NCI-H1694 treated with DMSO at 0.1 percent for 48 hours (cell line): ENCODE results near the gene OR2T33.
"Not testable (repeated sequence)": the region's sequence is repeated elsewhere in the genome, so short reads cannot be mapped to it uniquely, and the experiment has no call there.

Experiments used
- DNase-seq: peaks from one replicate; lab custom pipeline; 2025; lab: John Stamatoyannopoulos, UW

Gene OR2T33, protein sequence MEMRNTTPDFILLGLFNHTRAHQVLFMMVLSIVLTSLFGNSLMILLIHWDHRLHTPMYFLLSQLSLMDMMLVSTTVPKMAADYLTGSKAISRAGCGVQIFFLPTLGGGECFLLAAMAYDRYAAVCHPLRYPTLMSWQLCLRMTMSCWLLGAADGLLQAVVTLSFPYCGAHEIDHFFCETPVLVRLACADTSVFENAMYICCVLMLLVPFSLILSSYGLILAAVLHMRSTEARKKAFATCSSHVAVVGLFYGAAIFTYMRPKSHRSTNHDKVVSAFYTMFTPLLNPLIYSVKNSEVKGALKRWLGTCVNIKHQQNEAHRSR

DNA sequence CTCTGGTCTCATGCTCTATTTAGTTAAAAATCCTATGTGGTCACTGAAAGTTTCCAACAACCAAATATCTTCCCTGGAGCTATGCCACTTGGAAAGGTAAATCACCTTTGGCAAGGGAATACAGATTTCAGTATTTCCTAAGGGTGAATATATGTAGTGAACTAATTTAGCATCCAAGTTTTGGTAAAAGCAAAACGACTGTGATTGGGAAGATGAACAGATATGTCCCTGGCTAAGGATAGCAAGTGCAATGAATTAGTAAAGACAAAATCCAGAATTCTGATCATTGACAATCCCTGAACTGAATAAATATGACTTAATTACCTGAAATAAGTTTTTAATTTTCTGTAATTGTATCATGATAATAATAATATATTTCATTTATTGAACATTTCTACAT, at the start of gene OR2T33:
OR2T33 (minus strand) TSS at position 101 of the 400 bp plus-strand sequence. CDS start 4,162 bp downstream, outside the sequence.
- DNase-seq, result no peak

DNA sequence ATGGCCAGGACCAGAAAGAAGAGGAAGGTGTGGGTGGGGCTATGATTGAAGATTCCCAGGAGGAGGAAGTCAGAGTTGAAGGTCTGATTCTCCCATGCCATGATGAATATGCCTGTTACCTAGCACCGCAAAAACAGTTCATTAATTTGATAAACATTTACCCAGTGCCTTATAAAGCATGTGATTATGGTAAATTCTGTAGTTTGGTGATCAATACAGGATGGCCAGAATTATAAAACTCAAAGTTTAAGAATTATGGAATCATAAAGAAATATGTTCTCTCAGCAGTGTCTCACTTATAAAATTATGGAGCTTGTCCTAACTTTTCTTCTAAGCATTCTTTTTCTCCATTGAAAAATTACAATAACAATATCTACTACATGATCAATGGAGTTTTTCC, 46.7 kb upstream of the OR2T33 start, which contains the start of gene OR2M7:
OR2M7 (minus strand) TSS at position 101 of the 400 bp plus-strand sequence; CDS start at position 101, 0 bp downstream.
- DNase-seq, result no peak

DNA sequence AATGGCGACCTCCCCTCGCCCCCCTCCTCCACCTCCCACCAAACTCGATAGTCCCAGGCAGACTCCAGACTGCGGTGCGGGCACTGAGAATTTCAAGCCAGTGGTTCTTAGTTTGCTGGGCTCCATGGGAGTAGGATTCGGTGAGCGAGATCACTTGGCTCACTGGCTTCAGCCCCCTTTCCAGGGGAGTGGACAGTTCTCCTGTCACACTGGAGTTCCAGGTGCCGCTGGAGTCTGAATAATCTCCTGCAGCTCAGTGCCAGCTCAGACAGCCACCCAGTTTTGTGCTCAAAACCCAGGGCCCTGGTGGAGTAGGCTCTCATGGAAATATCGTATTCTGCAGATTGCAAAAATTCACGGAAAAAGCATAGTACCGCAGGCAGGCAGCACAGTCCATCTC, 39.0 kb upstream of the OR2T33 start:
- no peak for DNase-seq

DNA sequence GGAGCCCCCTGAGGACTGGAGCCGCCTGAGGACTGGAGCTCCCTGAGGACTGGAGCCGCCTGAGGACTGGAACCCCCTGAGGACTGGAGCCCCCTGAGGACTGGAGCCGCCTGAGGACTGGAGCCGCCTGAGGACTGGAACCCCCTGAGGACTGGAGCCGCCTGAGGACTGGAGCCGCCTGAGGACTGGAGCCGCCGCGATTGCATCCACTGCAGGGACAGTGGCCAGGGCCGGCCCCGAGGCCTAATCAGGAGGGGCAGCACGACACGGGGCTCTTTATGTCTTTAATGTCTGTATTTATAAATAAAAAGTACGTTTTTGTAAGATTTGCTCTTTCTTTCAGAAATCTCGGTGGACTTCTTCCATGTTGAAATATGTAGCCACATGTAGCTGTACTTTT, 29.0 kb upstream of the OR2T33 start:
- not testable (repeated sequence) for DNase-seq

DNA sequence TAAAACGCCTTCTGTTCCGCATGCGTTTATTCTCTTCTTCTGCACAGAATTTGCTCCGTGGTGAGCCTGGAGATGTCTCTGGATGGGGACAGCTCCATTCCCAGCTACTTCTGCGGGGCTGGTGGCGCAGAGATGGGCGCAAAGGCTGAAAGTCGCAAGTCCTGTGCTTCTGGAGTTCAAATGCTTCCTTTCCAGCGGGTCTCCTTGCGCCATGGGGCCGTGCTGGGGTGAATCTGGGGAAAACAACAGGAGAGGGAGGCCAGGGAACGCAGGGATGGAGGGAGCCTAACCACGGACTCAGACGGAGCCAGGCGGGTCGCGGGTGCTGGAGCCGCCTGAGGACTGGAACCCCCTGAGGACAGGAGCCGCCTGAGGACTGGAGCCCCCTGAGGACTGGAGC, 28.3 kb upstream of the OR2T33 start:
- DNase-seq, result no peak

DNA sequence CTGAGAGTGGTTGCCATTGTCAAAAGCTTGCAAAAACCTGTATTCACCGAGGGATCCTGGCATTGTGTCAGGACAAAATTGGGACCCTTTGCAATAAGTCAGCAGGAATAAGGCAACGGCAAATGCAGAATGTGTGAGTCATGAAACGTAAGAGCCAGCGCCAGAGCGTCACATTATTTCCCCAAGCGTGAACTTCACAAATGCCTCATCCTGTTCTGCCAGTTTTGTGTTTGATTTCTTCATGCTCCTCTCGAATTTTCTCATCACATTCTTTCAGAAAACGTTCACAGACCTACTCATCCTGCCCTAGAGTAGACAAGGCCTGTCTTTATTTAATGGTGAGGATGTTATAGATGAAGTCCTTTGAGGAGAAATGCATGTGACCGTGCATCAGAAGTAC, 27.9 kb upstream of the OR2T33 start:
- not testable (repeated sequence) for DNase-seq

DNA sequence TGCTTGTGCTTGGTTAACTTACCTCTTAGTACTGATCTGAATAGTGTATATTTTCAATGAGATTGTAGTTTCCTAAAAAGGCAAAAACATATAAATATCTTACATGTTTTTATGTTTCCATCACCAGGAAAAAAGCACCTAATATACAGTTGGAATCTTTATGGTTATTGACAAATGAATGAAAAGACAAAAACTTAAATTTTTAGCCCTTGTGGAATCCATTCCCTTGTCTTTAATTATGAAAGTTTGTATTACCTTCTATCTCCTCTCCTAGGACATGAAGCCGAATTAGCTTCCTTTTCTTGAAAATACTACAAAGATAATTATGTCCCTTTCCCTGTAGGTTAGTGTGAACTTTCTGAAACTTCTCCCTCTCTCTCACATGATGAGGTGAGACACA, 25.5 kb upstream of the OR2T33 start, which contains the start of gene OR2T12:
OR2T12 (minus strand) TSS at position 101 of the 400 bp plus-strand sequence. CDS start 7,846 bp downstream, outside the sequence.
- no peak for DNase-seq

DNA sequence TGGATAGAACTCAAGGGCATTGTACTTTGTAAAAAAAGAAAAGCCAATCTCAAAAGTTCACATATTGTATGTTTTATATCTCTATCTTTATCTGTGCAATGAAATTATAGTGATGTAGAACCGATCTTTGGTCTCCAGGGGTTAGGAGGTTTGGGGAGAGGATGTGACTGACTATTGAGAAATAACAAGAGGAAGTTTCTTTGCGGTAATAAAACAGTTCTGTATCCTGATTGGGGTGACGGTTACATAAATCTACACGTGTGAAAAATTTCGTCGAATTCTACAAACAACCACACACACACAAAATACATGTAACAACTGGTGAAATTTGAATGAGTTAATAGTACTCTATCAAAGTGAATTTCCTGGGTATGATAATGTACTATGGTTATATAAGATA, 10.6 kb upstream of the OR2T33 start:
- DNase-seq, result no peak

DNA sequence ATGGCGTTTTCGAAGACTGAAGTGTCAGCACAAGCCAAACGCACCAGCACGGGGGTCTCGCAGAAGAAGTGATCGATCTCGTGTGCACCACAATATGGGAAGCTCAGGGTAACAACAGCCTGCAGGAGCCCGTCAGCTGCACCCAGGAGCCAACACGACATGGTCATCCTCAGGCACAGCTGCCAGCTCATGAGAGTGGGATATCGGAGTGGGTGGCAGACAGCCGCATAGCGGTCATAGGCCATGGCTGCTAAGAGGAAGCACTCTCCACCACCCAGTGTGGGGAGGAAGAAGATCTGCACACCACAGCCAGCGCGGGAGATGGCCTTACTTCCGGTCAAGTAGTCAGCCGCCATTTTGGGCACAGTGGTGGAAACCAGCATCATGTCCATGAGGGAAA, 4.6 kb downstream of the OR2T33 start:
- not testable (repeated sequence) for DNase-seq

DNA sequence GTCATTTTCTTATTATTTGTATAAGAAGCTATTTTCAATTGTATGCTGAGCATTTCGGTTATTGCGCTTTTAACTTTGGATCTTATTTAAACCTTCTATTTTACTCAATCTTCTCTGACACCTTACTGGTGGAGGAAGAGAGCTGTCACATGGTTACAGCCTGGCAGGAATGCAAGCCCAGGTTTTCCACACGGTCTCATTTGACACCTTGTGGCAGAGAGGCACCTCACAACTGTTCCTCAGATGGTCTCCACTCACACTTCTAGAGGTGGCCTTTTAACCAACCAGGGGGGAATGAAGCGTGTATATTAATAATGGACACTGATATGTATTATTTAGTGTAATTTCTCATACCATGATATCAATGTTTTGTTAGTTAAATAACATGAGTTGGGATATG, 9.6 kb downstream of the OR2T33 start:
- no peak for DNase-seq

DNA sequence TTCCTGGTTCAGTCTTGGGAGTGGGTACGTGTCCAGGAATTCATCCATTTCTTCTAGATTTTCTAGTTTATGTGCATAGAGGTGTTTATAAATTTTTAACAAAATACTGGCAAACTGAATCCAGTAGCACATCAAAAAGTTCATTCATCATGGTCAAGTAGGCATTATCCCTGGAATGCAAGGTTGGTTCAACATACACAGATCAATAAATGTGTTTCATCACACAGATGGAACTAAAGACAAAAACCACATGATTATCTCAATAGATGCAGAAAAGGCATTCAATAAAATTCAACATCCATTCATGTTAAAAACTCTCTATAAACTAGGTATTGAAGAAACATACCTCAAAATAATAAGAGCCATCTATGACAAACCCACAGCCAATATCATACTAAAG, 18.5 kb downstream of the OR2T33 start:
- DNase-seq, result not testable (repeated sequence)

DNA sequence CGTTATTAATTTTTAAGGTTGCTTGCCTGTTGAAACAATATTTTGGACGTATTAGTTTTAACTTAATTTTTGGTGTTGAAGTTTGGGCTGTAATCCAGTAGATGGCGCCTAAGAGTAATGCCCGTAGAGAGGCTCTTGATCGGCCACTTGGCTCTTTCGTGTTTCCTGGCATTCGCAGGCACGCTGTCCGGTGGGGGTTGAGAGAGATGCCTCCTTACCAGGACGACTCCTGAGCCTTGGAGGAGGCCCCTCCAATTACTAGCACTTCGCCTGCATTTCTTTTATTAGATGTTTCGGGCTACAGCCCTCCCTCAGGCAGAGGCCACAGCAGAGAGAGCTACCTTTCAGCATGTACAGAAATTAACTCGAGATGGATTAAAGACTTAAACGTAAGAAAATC, 34.6 kb downstream of the OR2T33 start:
- peak; percentile 32 for DNase-seq

DNA sequence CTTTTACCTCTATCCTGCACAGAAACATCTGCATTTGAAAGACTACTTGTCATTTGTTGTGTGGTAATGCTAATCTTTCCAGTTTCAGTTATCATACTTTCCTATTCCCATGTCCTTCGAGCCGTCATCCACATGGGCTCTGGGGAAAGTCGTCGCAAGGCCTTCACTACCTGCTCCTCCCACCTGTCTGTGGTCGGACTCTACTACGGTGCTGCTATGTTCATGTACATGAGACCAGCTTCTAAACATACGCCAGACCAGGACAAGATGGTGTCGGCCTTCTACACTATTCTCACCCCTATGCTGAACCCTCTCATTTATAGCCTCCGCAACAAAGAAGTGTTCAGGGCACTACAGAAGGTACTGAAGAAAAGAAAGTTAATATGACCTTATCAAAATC, 38.3 kb downstream of the OR2T33 start:
- DNase-seq, result no peak

DNA sequence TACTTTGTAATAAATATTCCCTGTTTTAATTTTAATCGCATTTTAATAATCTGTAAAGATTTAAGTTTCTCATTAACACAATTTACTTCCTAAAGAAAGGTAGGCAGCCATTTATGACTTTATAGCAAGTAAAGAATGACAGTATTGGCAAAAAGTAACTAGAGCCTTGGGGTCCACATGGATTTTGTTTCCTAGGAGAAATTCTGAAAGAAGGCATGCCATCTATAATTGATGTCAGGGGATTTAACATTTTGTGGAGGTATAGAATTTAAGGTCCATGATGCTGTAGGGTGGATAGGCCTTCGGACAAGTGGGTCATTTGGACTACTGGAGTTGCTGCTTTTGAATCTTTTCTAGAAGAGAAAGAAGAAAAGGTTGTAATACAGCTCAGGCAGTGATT, 46.7 kb downstream of the OR2T33 start, which contains the start of gene OR2M4:
OR2M4 (plus strand) TSS at position 301 of the 400 bp plus-strand sequence. CDS start 7,512 bp downstream, outside the sequence.
- DNase-seq, result no peak

DNA sequence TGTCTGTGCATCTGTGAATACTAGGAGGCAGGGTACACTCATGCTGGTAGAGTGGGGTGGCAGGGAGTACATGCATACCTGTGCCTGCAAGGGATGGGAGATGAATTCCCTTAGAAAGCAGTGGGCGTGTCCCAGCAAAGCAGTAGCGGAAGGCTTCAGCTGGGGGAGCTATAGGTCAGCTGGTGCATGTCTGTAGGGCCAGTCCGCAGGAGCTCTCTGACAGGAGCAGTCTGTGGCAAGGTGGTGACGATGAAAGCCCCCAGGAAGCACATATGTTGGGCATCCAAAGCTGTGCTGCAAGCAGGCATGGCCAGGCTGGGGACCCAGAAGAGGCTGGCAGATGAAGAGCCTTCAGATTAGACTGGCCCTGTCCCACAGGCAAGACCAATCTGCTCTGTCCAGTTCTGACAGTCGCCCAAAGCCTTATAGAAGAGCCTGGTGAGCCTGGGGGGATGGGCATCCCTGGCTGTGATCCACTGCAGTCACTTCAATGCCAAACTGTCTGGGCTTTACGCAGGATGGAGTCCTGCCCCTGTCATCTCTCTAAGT, 48.3 kb downstream of the OR2T33 start:
- no peak for DNase-seq

DNA sequence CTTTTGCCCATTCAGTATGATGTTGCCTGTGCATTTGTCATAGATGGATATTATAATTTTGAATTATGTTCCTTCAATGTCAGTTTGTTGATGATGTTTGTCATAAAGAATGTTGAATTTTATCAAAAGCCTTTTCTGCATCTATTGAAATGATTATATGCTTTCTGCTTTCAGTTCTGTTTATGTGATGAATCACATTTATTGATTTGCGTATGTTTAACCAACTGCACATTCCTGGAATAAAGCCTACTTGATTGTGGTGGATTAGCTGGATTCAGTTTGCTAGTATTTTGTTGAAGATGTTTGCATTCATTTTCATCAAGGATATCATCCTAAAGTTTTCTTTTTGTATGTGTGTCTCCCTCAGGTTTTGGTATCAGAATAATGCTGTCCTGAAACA, 52.2 kb downstream of the OR2T33 start:
- DNase-seq, result no peak
